Esophagus squamous epithelium (tissue), 5 donors: ENCODE measurements around the gene SLC29A2. TPM values are rescaled to one million over a fixed set of nuclear protein-coding genes. Genes with fewer than 3 reads are reported as not detected.

ENCODE experiments used
- DNase-seq: peaks from one replicate; lab custom pipeline; 2025; lab: John Stamatoyannopoulos, UW
- H3K27ac ChIP-seq, 4 donors: fragments of 200-600 bp; sonication (generic); one replicate each; pipeline ENCODE4 v1.5.1; 2016 to 2019; ENCODE audit warnings: mild to moderate bottlenecking in 1 of 4
- H3K27me3 ChIP-seq, 4 donors: fragments of 200-600 bp; sonication (generic); 1 replicate in 3 of 4; 2 replicates in 1 of 4; pipeline versions ENCODE4 v1.5.1 to v1.6.0; 2017 to 2021; ENCODE audit warnings: antibody characterized with exemption in 1 of 4
- H3K36me3 ChIP-seq, 3 donors: fragments of 200-600 bp; sonication (generic); one replicate each; pipeline ENCODE4 v1.5.1; 2016 to 2019
- H3K4me1 ChIP-seq, 3 donors: fragments of 200-600 bp; sonication (generic); one replicate each; pipeline ENCODE4 v1.5.1; 2017 to 2019
- H3K4me3 ChIP-seq, 4 donors: fragments of 200-600 bp; sonication (generic); 1 replicate in 3 of 4; 2 replicates in 1 of 4; pipeline ENCODE4 v1.5.1; 2016 to 2019; ENCODE audit warnings: mild to moderate bottlenecking in 2 of 4, moderate library complexity in 1 of 4
- H3K9me3 ChIP-seq, 3 donors: fragments of 200-600 bp; sonication (generic); one replicate each; pipeline ENCODE4 v1.5.1; 2016 to 2019
- CTCF ChIP-seq, 6 experiments: fragments of 450-650 bp in 4 of 6; fragments of 200-600 bp in 2 of 6; sonication (generic) in 2 of 6; IDR thresholded peaks; one replicate each; pipeline ENCODE4 v1.5.1; 2016 to 2019; ENCODE audit warnings: antibody characterized with exemption in 6 of 6, mild to moderate bottlenecking in 4 of 6, moderate library complexity in 4 of 6
- POLR2A ChIP-seq, 4 donors: fragments of 450-650 bp; IDR thresholded peaks; one replicate each; pipeline ENCODE4 v1.6.1; 2017; ENCODE audit warnings: antibody characterized with exemption in 4 of 4, mild to moderate bottlenecking in 4 of 4, moderate library complexity in 3 of 4
- WGBS, 2 donors: methylation state at CpG; one replicate each; pipeline ENCODE4 v1.1.5; 2018; 5-methylcytosine and 5-hydroxymethylcytosine counted together
- intact Hi-C: fragments of 100-400 bp; cut with DNase I; formaldehyde crosslinking; loops from one replicate; pipeline ENCODE4 v1.15.0; 2022
- total RNA-seq, 4 donors: library from RNA; depleted of rRNA; stranded (reverse); fragments of >200 nt; gene quantifications; one replicate each; pipeline ENCODE4 v1.1.0, GENCODE V29; 2016
- donor health status: DM: yes; HTN: yes; CAD: no.

SLC29A2 gene
- total RNA-seq, 4 donors from 2014 or later: 2.9 to 5.5 (median 4.8) TPM

GRCh38 chr11:66365166-66365565 lies 6.4 kb downstream of the SLC29A2 start:
- TF ChIP-seq POLR2A (IDR thresholded peaks at IDR 0.05) (no peak), CTCF (IDR thresholded peaks at IDR 0.05) (no peak)
- Histone ChIP-seq H3K4me3 (no peak overlapping the region), H3K4me1 (peaks cover 0 to 11% (median 0%) of the 10 kb centered on the region in 3 donors), H3K9me3 (no peaks in the 10 kb centered on the region), H3K27me3 (no peaks in the 10 kb centered on the region), H3K27ac (no peak overlapping the region), H3K36me3 (peaks cover 0 to 9% (median 0%) of the 10 kb centered on the region in 3 donors)
- WGBS, 2 donors: 100% methylated on average over 3 to 4 of the region's 6 CpGs
- no peak for DNase-seq
- intact Hi-C loops: no loop called here

GRCh38 chr11:66363805-66364535 lies 7.6 kb downstream of the SLC29A2 start:
- 79 to 82% methylated on average over 6 to 9 of the region's 15 CpGs for WGBS, 2 donors
- no peaks in the 10 kb centered on the region for H3K4me1 ChIP-seq
- H3K27me3 ChIP-seq: no peaks in the 10 kb centered on the region
- no peaks in the 10 kb centered on the region for H3K9me3 ChIP-seq
- H3K36me3 ChIP-seq: peaks cover 0 to 7% (median 0%) of the 10 kb centered on the region in 3 donors
- DNase-seq: no peak
- H3K27ac ChIP-seq: no peak overlapping the region
- no peak overlapping the region for H3K4me3 ChIP-seq
- no peak for TF ChIP-seq POLR2A (IDR thresholded peaks at IDR 0.05)
- TF ChIP-seq CTCF (IDR thresholded peaks at IDR 0.05): peak in 5 of 6 experiments; percentile 27 to 58 (median 41)
- intact Hi-C loops: no loop called here

DNA sequence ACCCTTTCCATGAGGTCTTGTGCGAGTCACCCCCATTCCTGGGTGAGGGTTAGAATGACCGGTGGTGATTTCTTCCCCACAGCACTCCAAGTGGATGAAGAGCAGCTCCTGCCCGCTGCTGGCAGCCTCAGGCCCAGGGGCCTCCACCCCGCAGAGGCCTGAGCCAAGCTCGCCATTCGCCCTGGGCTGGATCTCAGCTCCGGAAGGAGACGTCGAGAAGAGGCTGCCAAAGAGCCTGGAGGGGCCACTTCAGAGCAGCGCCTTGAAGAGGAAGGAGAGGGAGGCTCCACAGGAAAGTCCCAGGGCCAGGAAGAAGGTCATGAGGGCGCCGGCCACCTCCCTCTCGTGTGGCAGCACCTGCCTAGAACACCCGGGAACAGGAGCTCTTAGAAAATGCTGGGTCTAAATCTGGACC lies 8.4 kb downstream of the SLC29A2 start:
- Histone ChIP-seq H3K4me3 (no peak overlapping the region), H3K4me1 (no peaks in the 10 kb centered on the region), H3K27ac (no peak overlapping the region), H3K27me3 (no peaks in the 10 kb centered on the region), H3K36me3 (no peaks in the 10 kb centered on the region), H3K9me3 (no peaks in the 10 kb centered on the region)
- DNase-seq: no peak
- WGBS, 2 donors: 68 to 72% methylated on average over 5 to 12 of the region's 14 CpGs
- TF ChIP-seq POLR2A (IDR thresholded peaks at IDR 0.05): no peak
- TF ChIP-seq CTCF (IDR thresholded peaks at IDR 0.05): no peak
- intact Hi-C loops: no loop called here

- Histone ChIP-seq H3K9me3 (no peaks in the 10 kb centered on the region), H3K4me1 (no peaks in the 10 kb centered on the region), H3K27me3 (no peaks in the 10 kb centered on the region), H3K27ac (no peak overlapping the region), H3K36me3 (no peaks in the 10 kb centered on the region), H3K4me3 (no peak overlapping the region)
- intact Hi-C loops: no loop called here
- TF ChIP-seq CTCF (IDR thresholded peaks at IDR 0.05) (no peak), POLR2A (IDR thresholded peaks at IDR 0.05) (no peak)
- DNase-seq: no peak
- WGBS, 2 donors: 73 to 88% methylated on average over 7 of the region's 9 CpGs
Observed at GRCh38 chr11:66362481-66363147, 8.9 kb downstream of the SLC29A2 start.

GRCh38 chr11:66361502-66361941 lies 10.0 kb downstream of the SLC29A2 start:
- intact Hi-C loops: no loop called here
- no peak for DNase-seq
- H3K9me3 ChIP-seq: no peaks in the 10 kb centered on the region
- no peaks in the 10 kb centered on the region for H3K27me3 ChIP-seq
- H3K36me3 ChIP-seq: no peaks in the 10 kb centered on the region
- H3K4me3 ChIP-seq: no peak overlapping the region
- H3K4me1 ChIP-seq: no peaks in the 10 kb centered on the region
- H3K27ac ChIP-seq: no peak overlapping the region
- 76 to 79% methylated on average over 4 to 6 of the region's 6 CpGs for WGBS, 2 donors
- TF ChIP-seq CTCF (IDR thresholded peaks at IDR 0.05): no peak
